Osteoblast (primary cell): Measurements from ENCODE around the gene CLDN1. TPM values are rescaled to one million over a fixed set of nuclear protein-coding genes. Genes with fewer than 3 reads are reported as not detected.

Experiments
- DNase-seq: peaks from one replicate; pipeline ENCODE4 v3.0.0; 2011; ENCODE audit warnings: low spot score, mixed read lengths; ENCODE audit not compliant: insufficient read length; ENCODE audit errors: missing footprints
- H2AFZ ChIP-seq: 2 replicates; pipeline ENCODE4 v1.6.0; 2011; ENCODE audit warnings: mild to moderate bottlenecking, low read length
- H3K27ac ChIP-seq: 2 replicates; pipeline ENCODE4 v1.5.1; 2011; ENCODE audit warnings: mild to moderate bottlenecking, low read depth, low read length, moderate library complexity
- H3K27me3 ChIP-seq: 2 replicates; pipeline ENCODE4 v1.6.0; 2012; ENCODE audit warnings: mild to moderate bottlenecking, control low read depth, inconsistent platforms, low read length, moderate library complexity; ENCODE audit not compliant: insufficient read depth
- H3K36me3 ChIP-seq: 2 replicates; pipeline ENCODE4 v1.5.1; 2011; ENCODE audit warnings: mild to moderate bottlenecking, low read length, control low read depth, moderate library complexity; ENCODE audit not compliant: insufficient read depth
- H3K4me1 ChIP-seq: 2 replicates; pipeline ENCODE4 v1.5.1; 2011; ENCODE audit warnings: mild to moderate bottlenecking, low read length, control low read depth, moderate library complexity; ENCODE audit not compliant: insufficient read depth
- H3K4me2 ChIP-seq: 2 replicates; pipeline ENCODE4 v1.6.0; 2011; ENCODE audit warnings: mild to moderate bottlenecking, low read length; ENCODE audit not compliant: insufficient read depth
- H3K4me3 ChIP-seq: fragments of 200-600 bp; sonication (generic); 3 replicates; pipeline ENCODE4 v1.5.1; 2012; ENCODE audit warnings: mild to moderate bottlenecking, low read length, inconsistent platforms; ENCODE audit not compliant: insufficient read depth
- H3K79me2 ChIP-seq: 2 replicates; pipeline ENCODE4 v1.6.0; 2012; ENCODE audit warnings: mild to moderate bottlenecking, low read length, control low read depth, inconsistent platforms; ENCODE audit not compliant: insufficient read depth
- H3K9me3 ChIP-seq: 2 replicates; pipeline ENCODE4 v1.5.1; 2011; ENCODE audit warnings: low read depth, low read length, control low read depth
- H4K20me1 ChIP-seq: 2 replicates; pipeline ENCODE4 v1.6.0; 2012; ENCODE audit warnings: mild to moderate bottlenecking, low read length, control low read depth; ENCODE audit not compliant: insufficient read depth
- total RNA-seq: library from RNA; depleted of rRNA; stranded (reverse); fragments of >200 nt; gene quantifications from 2 replicates; pipeline ENCODE4 v1.2.3, GENCODE V29; 2012
- TF ChIP-seq, protein P1 (sequence below): IDR thresholded peaks from 2 replicates; pipeline ENCODE4 v1.5.1; 2011; ENCODE audit warnings: mild to moderate bottlenecking, low read depth, low read length, moderate library complexity; ENCODE audit errors: extremely low read depth

CLDN1 gene
- total RNA-seq, 1 donor, result 1.1 TPM

DNA sequence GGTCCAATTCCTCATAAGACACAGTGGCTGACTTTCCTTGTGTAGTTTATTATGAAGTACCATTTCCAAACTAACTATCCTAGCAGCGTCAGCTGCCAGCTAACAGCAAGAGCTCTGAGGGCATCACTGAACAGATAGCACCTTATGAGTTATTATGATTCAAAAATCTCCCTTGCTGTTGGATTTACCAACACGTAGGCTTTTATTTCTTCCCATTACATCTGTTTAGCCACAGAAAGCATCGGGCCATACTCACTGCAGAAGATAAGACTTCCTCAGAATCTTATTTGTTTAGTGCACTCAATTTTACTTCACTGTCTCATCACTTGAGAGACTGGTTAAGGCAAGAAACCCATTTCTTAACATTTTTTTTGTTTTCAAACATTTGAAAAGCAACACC lies 16.2 kb downstream of the CLDN1 start:
- Histone ChIP-seq H3K4me2 (no peak overlapping the region), H3K36me3 (no peaks in the 10 kb centered on the region), H3K9me3 (no peaks in the 10 kb centered on the region), H3K27me3 (no peaks in the 10 kb centered on the region), H3K4me1 (no peaks in the 10 kb centered on the region), H3K27ac (no peak overlapping the region), H3K4me3 (no peak overlapping the region), H2AFZ (no peak overlapping the region), H3K79me2 (no peaks in the 10 kb centered on the region), H4K20me1 (no peaks in the 10 kb centered on the region)
- DNase-seq, result no peak
- TF ChIP-seq, protein P1, sequence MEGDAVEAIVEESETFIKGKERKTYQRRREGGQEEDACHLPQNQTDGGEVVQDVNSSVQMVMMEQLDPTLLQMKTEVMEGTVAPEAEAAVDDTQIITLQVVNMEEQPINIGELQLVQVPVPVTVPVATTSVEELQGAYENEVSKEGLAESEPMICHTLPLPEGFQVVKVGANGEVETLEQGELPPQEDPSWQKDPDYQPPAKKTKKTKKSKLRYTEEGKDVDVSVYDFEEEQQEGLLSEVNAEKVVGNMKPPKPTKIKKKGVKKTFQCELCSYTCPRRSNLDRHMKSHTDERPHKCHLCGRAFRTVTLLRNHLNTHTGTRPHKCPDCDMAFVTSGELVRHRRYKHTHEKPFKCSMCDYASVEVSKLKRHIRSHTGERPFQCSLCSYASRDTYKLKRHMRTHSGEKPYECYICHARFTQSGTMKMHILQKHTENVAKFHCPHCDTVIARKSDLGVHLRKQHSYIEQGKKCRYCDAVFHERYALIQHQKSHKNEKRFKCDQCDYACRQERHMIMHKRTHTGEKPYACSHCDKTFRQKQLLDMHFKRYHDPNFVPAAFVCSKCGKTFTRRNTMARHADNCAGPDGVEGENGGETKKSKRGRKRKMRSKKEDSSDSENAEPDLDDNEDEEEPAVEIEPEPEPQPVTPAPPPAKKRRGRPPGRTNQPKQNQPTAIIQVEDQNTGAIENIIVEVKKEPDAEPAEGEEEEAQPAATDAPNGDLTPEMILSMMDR, result no peak

DNA sequence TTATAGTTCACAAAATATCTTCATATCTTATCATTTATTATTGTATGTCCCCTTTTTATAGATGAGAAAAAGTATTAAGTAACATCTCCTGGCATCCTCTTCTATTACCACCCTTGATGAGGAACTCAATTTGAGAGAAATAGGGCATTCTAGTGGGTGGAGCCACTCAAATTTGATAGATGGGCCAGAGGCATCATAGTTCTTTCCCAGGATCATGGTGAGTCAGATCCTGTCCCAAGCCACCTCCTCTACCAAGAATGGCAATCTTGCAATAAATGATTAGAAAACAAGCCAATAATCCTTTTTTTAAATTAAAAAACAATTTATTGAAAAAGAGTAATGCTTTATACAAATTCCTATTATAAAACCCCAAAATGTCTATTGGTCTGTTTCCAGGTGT lies 16.8 kb downstream of the CLDN1 start:
- Histone ChIP-seq H2AFZ (no peak overlapping the region), H3K27me3 (no peaks in the 10 kb centered on the region), H3K27ac (no peak overlapping the region), H3K79me2 (no peaks in the 10 kb centered on the region), H3K4me3 (no peak overlapping the region), H3K36me3 (no peaks in the 10 kb centered on the region), H3K4me2 (no peak overlapping the region), H3K9me3 (no peaks in the 10 kb centered on the region), H3K4me1 (no peaks in the 10 kb centered on the region), H4K20me1 (no peaks in the 10 kb centered on the region)
- TF ChIP-seq, protein P1, result no peak
- DNase-seq, result no peak

DNA sequence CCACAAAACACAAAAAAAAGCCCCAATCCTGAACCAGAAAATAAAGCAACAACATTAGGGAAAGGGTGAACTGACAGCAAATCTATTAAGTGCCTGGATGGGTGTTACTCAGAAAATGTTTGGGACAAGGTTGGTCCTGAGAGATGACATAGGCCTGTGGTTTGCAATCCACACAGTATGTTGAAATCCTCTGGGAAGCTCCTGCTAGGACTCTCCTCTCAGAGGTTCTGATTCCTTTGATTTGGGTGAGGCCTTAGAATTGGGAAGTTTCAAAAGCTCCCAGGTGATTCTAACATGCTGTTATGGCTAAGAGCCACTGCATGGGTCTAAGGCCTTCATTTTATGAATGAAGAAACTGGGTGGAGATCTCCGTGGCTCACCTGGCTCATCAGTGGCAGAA lies 18.4 kb downstream of the CLDN1 start:
- TF ChIP-seq, protein P1, result no peak
- H3K4me3 ChIP-seq, result no peak overlapping the region
- H3K4me1 ChIP-seq, result no peaks in the 10 kb centered on the region
- no peaks in the 10 kb centered on the region for H3K79me2 ChIP-seq
- no peak for DNase-seq
- no peak overlapping the region for H3K4me2 ChIP-seq
- H3K27ac ChIP-seq, result no peak overlapping the region
- no peaks in the 10 kb centered on the region for H3K27me3 ChIP-seq
- H3K9me3 ChIP-seq, result no peaks in the 10 kb centered on the region
- H4K20me1 ChIP-seq, result no peaks in the 10 kb centered on the region
- H3K36me3 ChIP-seq, result no peaks in the 10 kb centered on the region
- H2AFZ ChIP-seq, result no peak overlapping the region

DNA sequence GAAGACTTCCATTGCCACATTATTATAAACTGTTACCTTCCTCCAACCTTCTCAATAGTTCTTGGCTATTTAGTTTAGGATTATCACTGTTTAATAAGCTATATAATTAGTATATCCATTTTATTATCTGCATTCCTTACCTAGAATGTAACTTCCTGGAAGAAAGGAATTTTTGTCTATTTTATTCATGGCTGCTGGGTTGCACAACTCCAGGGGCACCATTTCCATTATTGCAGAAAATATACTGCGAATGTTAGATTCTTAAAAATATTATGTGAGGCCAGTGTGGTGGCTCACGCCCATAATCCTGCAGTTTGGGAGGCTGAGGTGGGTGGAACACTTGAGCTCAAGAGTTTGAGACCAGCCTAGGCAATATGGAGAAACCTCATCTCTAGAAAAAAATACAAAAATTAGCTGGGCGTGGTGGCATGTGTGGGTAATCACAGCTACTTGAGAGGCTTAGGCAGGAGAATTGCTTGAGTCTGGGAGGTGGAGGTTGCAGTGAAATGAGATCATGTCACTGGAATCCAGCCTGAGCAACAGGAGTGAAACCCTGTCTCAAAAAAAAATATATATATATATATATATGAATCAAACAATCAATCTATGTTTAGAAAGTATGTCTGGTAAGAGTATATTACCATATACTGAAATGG lies 19.9 kb downstream of the CLDN1 start:
- DNase-seq, result no peak
- no peak overlapping the region for H3K4me2 ChIP-seq
- TF ChIP-seq, protein P1, result no peak

More for the DNA sequence above, 19.9 kb downstream of the CLDN1 start:
- Histone ChIP-seq H3K79me2 (no peaks in the 10 kb centered on the region), H3K4me3 (no peak overlapping the region), H4K20me1 (no peaks in the 10 kb centered on the region), H3K27me3 (no peaks in the 10 kb centered on the region), H3K9me3 (no peaks in the 10 kb centered on the region), H3K4me1 (no peaks in the 10 kb centered on the region), H3K27ac (no peak overlapping the region), H2AFZ (peak overlapping the region; percentile 38), H3K36me3 (no peaks in the 10 kb centered on the region)
